Stomach (tissue), 9 donors: ENCODE data around the gene LRRD1. TPM values are rescaled to one million over a fixed set of nuclear protein-coding genes. Genes with fewer than 3 reads are reported as not detected.
A peak's percentile ranks its signal among the peaks of the same experiment; 100 is the strongest.

Experiments
- DNase-seq, 2 donors: peaks; one replicate each; pipeline versions ENCODE4 v3.0.0 to v3.0.0-alpha.2; 2013 to 2019
- H3K27ac ChIP-seq, 5 donors: fragments of 200-600 bp in 4 of 5; sonication (generic) in 4 of 5; one replicate each; pipeline ENCODE4 v1.5.1; 2013 to 2019; ENCODE audit warnings: mild to moderate bottlenecking in 1 of 5, moderate library complexity in 1 of 5
- H3K27me3 ChIP-seq, 3 donors: fragments of 200-600 bp; sonication (generic); one replicate each; pipeline ENCODE4 v1.5.1; 2017 to 2019; ENCODE audit warnings: mixed run types in 1 of 3
- H3K36me3 ChIP-seq, 4 donors: fragments of 200-600 bp; sonication (generic); 1 replicate in 3 of 4; 2 replicates in 1 of 4; pipeline ENCODE4 v1.5.1; 2016 to 2019
- H3K4me1 ChIP-seq, 4 donors: fragments of 200-600 bp; sonication (generic); one replicate each; pipeline ENCODE4 v1.5.1; 2016 to 2019
- H3K4me3 ChIP-seq, 4 donors: fragments of 200-600 bp; sonication (generic) in 3 of 4; one replicate each; pipeline ENCODE4 v1.5.1; 2016 to 2019; ENCODE audit warnings: mild to moderate bottlenecking in 1 of 4
- H3K9me3 ChIP-seq, 4 donors: fragments of 200-600 bp; sonication (generic); one replicate each; pipeline ENCODE4 v1.5.1; 2016 to 2019
- CTCF ChIP-seq, 7 experiments: fragments of 450-650 bp in 4 of 7; fragments of 200-600 bp in 3 of 7; sonication (generic) in 3 of 7; IDR thresholded peaks; one replicate each; pipeline ENCODE4 v1.5.1; 2016 to 2019; ENCODE audit warnings: antibody characterized with exemption in 7 of 7, control low read depth in 2 of 7, mild to moderate bottlenecking in 1 of 7
- EP300 ChIP-seq: sonication (generic); formaldehyde crosslinking; IDR thresholded peaks from one replicate; pipeline ENCODE4 v1.6.1; 2017; ENCODE audit warnings: antibody characterized with exemption
- POLR2A ChIP-seq, 4 donors: fragments of 450-650 bp; IDR thresholded peaks; one replicate each; pipeline ENCODE4 v1.6.1; 2016; ENCODE audit warnings: antibody characterized with exemption in 4 of 4, control low read depth in 2 of 4, mild to moderate bottlenecking in 1 of 4, moderate library complexity in 1 of 4
- POLR2AphosphoS5 ChIP-seq, 3 donors: sonication (generic); formaldehyde crosslinking; IDR thresholded peaks; one replicate each; pipeline ENCODE4 v1.6.1; 2016; ENCODE audit warnings: antibody characterized with exemption in 3 of 3
- WGBS, 5 donors: extraction: QIAGEN DNeasy Blood & Tissue Kit in 3 of 5; methylation state at CpG; one replicate each; pipeline versions ENCODE4 v1.1.5 to v1.1.7; 2013 to 2018; 5-methylcytosine and 5-hydroxymethylcytosine counted together
- intact Hi-C: fragments of 100-400 bp; cut with DNase I; formaldehyde crosslinking; loops from one replicate; pipeline ENCODE4 v1.15.1; 2023; ENCODE audit warnings: low total_unique reads
- polyA plus RNA-seq, 3 donors: library from polyadenylated mRNA; stranded (reverse); fragments of 200-250 nt; gene quantifications; one replicate each; pipeline ENCODE4 v1.2.3, GENCODE V29; 2013
- total RNA-seq, 5 donors: library from RNA; depleted of rRNA; stranded (reverse); fragments of >200 nt; gene quantifications; one replicate each; pipeline versions ENCODE4 v1.1.0 to v1.2.3, GENCODE V29; 2014 to 2016
- donor health status: healthy with polysubstance abuse.
- donor health status: Bipolar disorder and iron deficiency.
- donor health status: healthy.

The LRRD1 gene
- total and polyA plus RNA-seq, 8 donors = 1.8 TPM; not detected in 7

GRCh38 chr7:92141161-92141560 lies 37.8 kb downstream of the LRRD1 start:
- intact Hi-C loops = no loop called here

DNA sequence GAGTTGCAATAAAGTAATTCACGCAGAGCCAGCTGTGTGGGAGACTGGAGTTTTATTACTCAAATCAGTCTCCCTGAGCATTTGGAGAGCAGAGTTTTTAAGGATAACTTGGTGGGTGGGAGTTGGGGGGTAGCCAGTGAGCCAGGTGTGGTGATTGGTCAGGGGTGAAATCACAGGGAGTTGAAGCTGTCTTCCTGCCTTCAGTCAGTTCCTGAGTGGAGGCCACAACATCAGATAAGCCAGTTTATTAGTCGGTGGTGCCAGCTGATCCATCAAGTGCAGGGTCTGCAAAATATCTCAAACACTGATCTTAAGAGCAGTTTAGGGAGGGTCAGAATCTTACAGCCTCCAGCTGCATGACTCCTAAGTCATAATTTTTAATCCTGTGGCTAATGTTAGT lies 41.4 kb downstream of the LRRD1 start:
- no peak for DNase-seq
- intact Hi-C loops = no loop called here
- Histone ChIP-seq H3K27me3 (no peaks in the 10 kb centered on the region), H3K36me3 (no peaks in the 10 kb centered on the region), H3K4me3 (no peak overlapping the region), H3K27ac (no peak overlapping the region), H3K9me3 (no peaks in the 10 kb centered on the region), H3K4me1 (peaks cover 7 to 20% (median 15%) of the 10 kb centered on the region in 4 donors)
- TF ChIP-seq POLR2AphosphoS5 (IDR thresholded peaks at IDR 0.05) (no peak), CTCF (IDR thresholded peaks at IDR 0.05) (no peak), EP300 (no peak), POLR2A (IDR thresholded peaks at IDR 0.05) (no peak)
- 34 to 51% (median 47%) methylated on average over 2 of the region's 2 CpGs for WGBS, 5 donors

More at GRCh38 chr7:92141161-92141560, 37.8 kb downstream of the LRRD1 start:
- Histone ChIP-seq H3K9me3 (no peaks in the 10 kb centered on the region), H3K4me3 (no peak overlapping the region), H3K4me1 (no peaks in the 10 kb centered on the region), H3K27me3 (no peaks in the 10 kb centered on the region), H3K36me3 (no peaks in the 10 kb centered on the region), H3K27ac (no peak overlapping the region)
- WGBS, 5 donors = 41 to 71% (median 62%) methylated on average over 7 of the region's 7 CpGs
- TF ChIP-seq POLR2AphosphoS5 (IDR thresholded peaks at IDR 0.05) (no peak), POLR2A (IDR thresholded peaks at IDR 0.05) (no peak), CTCF (IDR thresholded peaks at IDR 0.05) (no peak), EP300 (no peak)
- DNase-seq = no peak

- Histone ChIP-seq H3K27ac (peak overlapping the region; percentile 92 to 99 (median 93)), H3K36me3 (peaks cover 0 to 10% (median 7%) of the 10 kb centered on the region in 4 donors), H3K9me3 (no peaks in the 10 kb centered on the region), H3K4me3 (peak overlapping the region; percentile 91 to 99 (median 96)), H3K27me3 (no peaks in the 10 kb centered on the region), H3K4me1 (peaks cover 7 to 38% (median 26%) of the 10 kb centered on the region in 4 donors)
- WGBS, 5 donors = 15 to 25% (median 19%) methylated on average over 21 of the region's 21 CpGs
- TF ChIP-seq EP300 (no peak), POLR2A (IDR thresholded peaks at IDR 0.05) (no peak), CTCF (IDR thresholded peaks at IDR 0.05) (no peak), POLR2AphosphoS5 (IDR thresholded peaks at IDR 0.05) (no peak)
- DNase-seq = peak; percentile 28 to 87
- intact Hi-C loops = no loop called here
These were observed 43.7 kb downstream of the LRRD1 start for GRCh38 chr7:92135052-92135889.

DNA sequence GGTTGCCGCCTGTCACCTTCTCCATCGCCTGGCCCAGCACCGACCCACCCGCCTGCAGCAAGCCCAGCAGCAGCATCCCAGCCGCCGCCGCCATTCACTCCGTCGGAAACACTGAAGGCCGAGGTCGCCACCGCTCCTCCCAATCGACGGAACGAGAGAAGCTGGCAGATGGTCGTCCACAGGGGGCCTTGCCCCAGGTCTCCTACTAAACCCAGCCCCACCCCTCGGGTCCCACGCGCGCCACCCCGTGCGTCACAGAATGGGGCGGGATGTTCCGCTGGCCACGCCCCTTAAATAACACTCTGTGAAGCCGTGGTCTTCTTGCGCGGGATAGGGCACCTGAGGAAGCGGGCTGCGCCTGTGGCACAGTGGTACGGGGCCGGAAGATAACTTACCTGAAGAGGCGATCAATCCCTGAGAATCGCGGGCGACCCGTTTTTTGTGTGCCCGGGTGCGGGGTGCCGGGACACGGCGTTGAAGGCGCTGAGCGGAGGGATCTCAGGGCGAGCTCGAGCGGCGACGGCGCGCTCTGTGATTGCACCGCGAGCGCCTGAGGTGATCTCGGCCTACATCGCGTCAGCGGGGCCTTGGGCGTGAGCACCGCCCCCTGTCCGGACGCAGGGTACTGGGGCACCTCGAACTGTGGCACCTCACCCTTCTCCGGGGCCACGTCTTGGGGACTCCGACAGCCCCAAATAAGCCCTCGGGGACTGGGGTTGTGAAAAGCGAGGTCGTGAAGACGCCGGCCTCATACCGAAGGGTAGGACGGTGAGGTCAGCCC lies 44.5 kb downstream of the LRRD1 start, which contains the start of gene CYP51A1:
TSS of gene CYP51A1 (minus strand) at position 207 of the 781 bp plus-strand sequence. CDS start at position 94, 113 bp downstream.
- intact Hi-C loops = no loop called here
- H3K27me3 ChIP-seq = no peaks in the 10 kb centered on the region
- H3K9me3 ChIP-seq = no peaks in the 10 kb centered on the region
- WGBS, 5 donors = 0 to 1% (median 0%) methylated on average over 49 to 73 of the region's 73 CpGs
- peak; percentile 95 to 98 for DNase-seq
- peak within 1 kb of the TSS; percentile 91 to 99 (median 96) for H3K4me3 ChIP-seq
- H3K36me3 ChIP-seq = peaks cover 0 to 19% (median 15%) of the 10 kb centered on the region in 4 donors
- peaks cover 7 to 38% (median 26%) of the 10 kb centered on the region in 4 donors for H3K4me1 ChIP-seq
- TF ChIP-seq CTCF (IDR thresholded peaks at IDR 0.05) (peak in 2 of 7 experiments; percentile 10 to 24), POLR2AphosphoS5 (IDR thresholded peaks at IDR 0.05) (peak; percentile 87 to 95 (median 92)), POLR2A (IDR thresholded peaks at IDR 0.05) (peak in 2 of 4 donors; percentile 83 to 89), EP300 (peak; percentile 25)
- peak within 1 kb of the TSS; percentile 92 to 99 (median 93) for H3K27ac ChIP-seq
